Esophagus squamous epithelium (tissue), 5 donors: ENCODE results near the gene PFDN2. TPM values are rescaled to one million over a fixed set of nuclear protein-coding genes. Genes with fewer than 3 reads are reported as not detected.
A peak's percentile ranks its signal among the peaks of the same experiment; 100 is the strongest.

Experiments
- DNase-seq: peaks from one replicate; lab custom pipeline; 2025; lab: John Stamatoyannopoulos, UW
- H3K27ac ChIP-seq, 4 donors: fragments of 200-600 bp; sonication (generic); one replicate each; pipeline ENCODE4 v1.5.1; 2016 to 2019; ENCODE audit warnings: mild to moderate bottlenecking in 1 of 4
- H3K27me3 ChIP-seq, 4 donors: fragments of 200-600 bp; sonication (generic); 1 replicate in 3 of 4; 2 replicates in 1 of 4; pipeline versions ENCODE4 v1.5.1 to v1.6.0; 2017 to 2021; ENCODE audit warnings: antibody characterized with exemption in 1 of 4
- H3K36me3 ChIP-seq, 3 donors: fragments of 200-600 bp; sonication (generic); one replicate each; pipeline ENCODE4 v1.5.1; 2016 to 2019
- H3K4me1 ChIP-seq, 3 donors: fragments of 200-600 bp; sonication (generic); one replicate each; pipeline ENCODE4 v1.5.1; 2017 to 2019
- H3K4me3 ChIP-seq, 4 donors: fragments of 200-600 bp; sonication (generic); 1 replicate in 3 of 4; 2 replicates in 1 of 4; pipeline ENCODE4 v1.5.1; 2016 to 2019; ENCODE audit warnings: mild to moderate bottlenecking in 2 of 4, moderate library complexity in 1 of 4
- H3K9me3 ChIP-seq, 3 donors: fragments of 200-600 bp; sonication (generic); one replicate each; pipeline ENCODE4 v1.5.1; 2016 to 2019
- CTCF ChIP-seq, 6 experiments: fragments of 450-650 bp in 4 of 6; fragments of 200-600 bp in 2 of 6; sonication (generic) in 2 of 6; IDR thresholded peaks; one replicate each; pipeline ENCODE4 v1.5.1; 2016 to 2019; ENCODE audit warnings: antibody characterized with exemption in 6 of 6, mild to moderate bottlenecking in 4 of 6, moderate library complexity in 4 of 6
- POLR2A ChIP-seq, 4 donors: fragments of 450-650 bp; IDR thresholded peaks; one replicate each; pipeline ENCODE4 v1.6.1; 2017; ENCODE audit warnings: antibody characterized with exemption in 4 of 4, mild to moderate bottlenecking in 4 of 4, moderate library complexity in 3 of 4
- WGBS, 2 donors: methylation state at CpG; one replicate each; pipeline ENCODE4 v1.1.5; 2018; 5-methylcytosine and 5-hydroxymethylcytosine counted together
- intact Hi-C: fragments of 100-400 bp; cut with DNase I; formaldehyde crosslinking; loops from one replicate; pipeline ENCODE4 v1.15.0; 2022
- total RNA-seq, 4 donors: library from RNA; depleted of rRNA; stranded (reverse); fragments of >200 nt; gene quantifications; one replicate each; pipeline ENCODE4 v1.1.0, GENCODE V29; 2016
- donor health status: DM: yes; HTN: yes; CAD: no.

PFDN2 gene
- total RNA-seq, 4 donors from 2014 or later, result 27.0 to 59.2 (median 45.3) TPM

GRCh38 chr1:161138431-161138830, 20.6 kb upstream of the PFDN2 start:
- WGBS, 2 donors, result 82 to 86% methylated on average over 1 of the region's 1 CpG
- DNase-seq, result no peak
- Histone ChIP-seq H3K27me3 (no peaks in the 10 kb centered on the region), H3K4me3 (no peak overlapping the region), H3K9me3 (no peaks in the 10 kb centered on the region), H3K36me3 (no peaks in the 10 kb centered on the region), H3K4me1 (peaks cover 9 to 19% (median 12%) of the 10 kb centered on the region in 3 donors), H3K27ac (peak overlapping the region in 1 of 4 donors; percentile 22)
- intact Hi-C loops, result loop anchor here (10.0 kb wide), 1 partner anchor 304 kb away; no protein-coding TSS in a partner anchor
- no peak for TF ChIP-seq POLR2A (IDR thresholded peaks at IDR 0.05)
- TF ChIP-seq CTCF (IDR thresholded peaks at IDR 0.05), result no peak

GRCh38 chr1:161137881-161138280, 20.0 kb upstream of the PFDN2 start:
- WGBS, 2 donors, result 59 to 79% methylated on average over 3 of the region's 3 CpGs
- H3K4me3 ChIP-seq, result no peak overlapping the region
- H3K36me3 ChIP-seq, result no peaks in the 10 kb centered on the region
- DNase-seq, result no peak
- H3K27ac ChIP-seq, result peak overlapping the region in 1 of 4 donors; percentile 22
- peaks cover 10 to 21% (median 12%) of the 10 kb centered on the region in 3 donors for H3K4me1 ChIP-seq
- TF ChIP-seq POLR2A (IDR thresholded peaks at IDR 0.05) (no peak), CTCF (IDR thresholded peaks at IDR 0.05) (no peak)
- intact Hi-C loops, result loop anchor here (10.0 kb wide), 1 partner anchor 303 kb away; no protein-coding TSS in a partner anchor
- H3K27me3 ChIP-seq, result no peaks in the 10 kb centered on the region
- H3K9me3 ChIP-seq, result no peaks in the 10 kb centered on the region

GRCh38 chr1:161133220-161133740, 15.4 kb upstream of the PFDN2 start:
- H3K4me3 ChIP-seq, result peak overlapping the region; percentile 64 to 89 (median 80)
- H3K36me3 ChIP-seq, result peaks cover 0 to 25% (median 11%) of the 10 kb centered on the region in 3 donors
- H3K27me3 ChIP-seq, result no peaks in the 10 kb centered on the region
- no peak for TF ChIP-seq CTCF (IDR thresholded peaks at IDR 0.05)
- no peak for TF ChIP-seq POLR2A (IDR thresholded peaks at IDR 0.05)
- H3K4me1 ChIP-seq, result peaks cover 22 to 53% (median 24%) of the 10 kb centered on the region in 3 donors
- intact Hi-C loops, result loop anchor here (10.0 kb wide), 1 partner anchor 298 kb away; no protein-coding TSS in a partner anchor
- H3K9me3 ChIP-seq, result no peaks in the 10 kb centered on the region
- 4% methylated on average over 10 to 11 of the region's 11 CpGs for WGBS, 2 donors
- peak overlapping the region; percentile 93 to 98 (median 96) for H3K27ac ChIP-seq
- DNase-seq, result no peak

- H3K27ac ChIP-seq, result peak within 1 kb of the TSS; percentile 93 to 98 (median 96)
- DNase-seq, result peak; percentile 87
- 0 to 1% methylated on average over 19 to 22 of the region's 68 CpGs for WGBS, 2 donors
- no peaks in the 10 kb centered on the region for H3K27me3 ChIP-seq
- H3K9me3 ChIP-seq, result no peaks in the 10 kb centered on the region
- peak in 1 of 6 experiments; percentile 8 for TF ChIP-seq CTCF (IDR thresholded peaks at IDR 0.05)
- TF ChIP-seq POLR2A (IDR thresholded peaks at IDR 0.05), result peak in 2 of 4 donors; percentile 51 to 70
- H3K36me3 ChIP-seq, result peaks cover 0 to 31% (median 17%) of the 10 kb centered on the region in 3 donors
- H3K4me3 ChIP-seq, result peak within 1 kb of the TSS; percentile 64 to 89 (median 80)
- intact Hi-C loops, result loop anchor here (10.0 kb wide), 1 partner anchor 298 kb away; no protein-coding TSS in a partner anchor
- H3K4me1 ChIP-seq, result peaks cover 22 to 60% (median 28%) of the 10 kb centered on the region in 3 donors
Observed at GRCh38 chr1:161132410-161133219, 14.8 kb upstream of the PFDN2 start, which contains the start of gene DEDD. Gene DEDD, minus strand, starts transcription at chr1:161132667. Its CDS starts 8,205 bp downstream, at chr1:161124462.
